HEK293 (cell line): ENCODE measurements around the gene PAX6.
A peak's percentile ranks its signal among the peaks of the same experiment; 100 is the strongest.

ENCODE experiments used
- CTCF ChIA-PET: fragments of 350-600 bp; formaldehyde crosslinking; extraction: SDS; loops from one replicate; lab custom pipeline; 2021; ENCODE audit warnings: antibody characterized with exemption; lab: Yijun Ruan, JAX
- POLR2A ChIA-PET: fragments of 300-600 bp; formaldehyde crosslinking; extraction: SDS; loops from one replicate; lab custom pipeline; 2020; ENCODE audit warnings: antibody characterized with exemption, inconsistent platforms; lab: Yijun Ruan, JAX
- H3K27ac ChIP-seq: fragments of 200-500 bp; sonication (Bioruptor generic); 2 replicates; pipeline ENCODE4 v1.5.1; 2014; ENCODE audit warnings: low read depth, low read length, control low read depth, inconsistent platforms; ENCODE audit errors: extremely low read depth
- H3K36me3 ChIP-seq, 2 experiments: fragments of 200-500 bp in 1 of 2; sonication (Bioruptor generic) in 1 of 2; 1 replicate in 1 of 2; 2 replicates in 1 of 2; pipeline ENCODE4 v1.5.1; 2014 to 2017; ENCODE audit warnings: inconsistent platforms in 2 of 2, low read length in 2 of 2; ENCODE audit not compliant: control insufficient read depth in 2 of 2, insufficient read depth in 1 of 2
- H3K4me1 ChIP-seq: fragments of 200-500 bp; sonication (Bioruptor generic); 2 replicates; pipeline ENCODE4 v1.5.1; 2014; ENCODE audit warnings: mild to moderate bottlenecking, low read length, inconsistent platforms; ENCODE audit not compliant: control insufficient read depth, insufficient read depth
- H3K4me3 ChIP-seq: 2 replicates; pipeline ENCODE4 v1.5.1; 2011; ENCODE audit warnings: low read depth, mild to moderate bottlenecking, control low read depth, low read length, moderate library complexity
- H3K9me3 ChIP-seq: fragments of 200-500 bp; sonication (Bioruptor generic); 2 replicates; pipeline ENCODE4 v1.5.1; 2014; ENCODE audit warnings: low read depth, low read length, inconsistent platforms; ENCODE audit not compliant: control insufficient read depth, insufficient read depth
- EGR2 ChIP-seq: fragments of 450-650 bp; formaldehyde crosslinking; IDR thresholded peaks from 2 replicates; pipeline ENCODE4 v1.5.1; 2016; ENCODE audit warnings: low read depth, missing biosample characterization, missing genetic modification characterization
- PRDM2 ChIP-seq: fragments of 450-650 bp; formaldehyde crosslinking; IDR thresholded peaks from 2 replicates; pipeline ENCODE4 v1.5.1; 2016; ENCODE audit warnings: missing biosample characterization, missing genetic modification characterization, borderline replicate concordance
- PRDM4 ChIP-seq: fragments of 450-650 bp; formaldehyde crosslinking; IDR thresholded peaks from 2 replicates; pipeline ENCODE4 v1.5.1; 2017; ENCODE audit warnings: missing biosample characterization, missing genetic modification characterization
- SP2 ChIP-seq: fragments of 450-650 bp; formaldehyde crosslinking; IDR thresholded peaks from 2 replicates; pipeline ENCODE4 v1.5.1; 2016; ENCODE audit warnings: missing biosample characterization, missing genetic modification characterization
- ZBTB1 ChIP-seq: fragments of 450-650 bp; formaldehyde crosslinking; IDR thresholded peaks from 2 replicates; pipeline ENCODE4 v1.5.1; 2016; ENCODE audit warnings: missing biosample characterization, missing genetic modification characterization
- ZBTB10 ChIP-seq: fragments of 450-650 bp; formaldehyde crosslinking; IDR thresholded peaks from 2 replicates; pipeline ENCODE4 v1.5.1; 2016; ENCODE audit warnings: missing biosample characterization, missing genetic modification characterization
- ZBTB17 ChIP-seq: fragments of 450-650 bp; formaldehyde crosslinking; IDR thresholded peaks from 2 replicates; pipeline ENCODE4 v1.5.1; 2016; ENCODE audit warnings: missing biosample characterization, missing genetic modification characterization
- ZIC2 ChIP-seq: fragments of 450-650 bp; formaldehyde crosslinking; IDR thresholded peaks from 2 replicates; pipeline ENCODE4 v1.5.1; 2016; ENCODE audit warnings: missing biosample characterization, missing genetic modification characterization
- ZNF155 ChIP-seq: fragments of 450-650 bp; formaldehyde crosslinking; IDR thresholded peaks from 2 replicates; pipeline ENCODE4 v1.5.1; 2016; ENCODE audit warnings: missing biosample characterization, missing genetic modification characterization
- ZNF169 ChIP-seq: fragments of 450-650 bp; formaldehyde crosslinking; IDR thresholded peaks from 2 replicates; pipeline ENCODE4 v1.5.1; 2016; ENCODE audit warnings: missing biosample characterization, missing genetic modification characterization
- ZNF202 ChIP-seq: fragments of 450-650 bp; formaldehyde crosslinking; IDR thresholded peaks from 2 replicates; pipeline ENCODE4 v1.5.1; 2016; ENCODE audit warnings: missing biosample characterization, missing genetic modification characterization, borderline replicate concordance
- ZNF248 ChIP-seq: fragments of 450-650 bp; formaldehyde crosslinking; IDR thresholded peaks from 2 replicates; pipeline ENCODE4 v1.5.1; 2017; ENCODE audit warnings: missing biosample characterization, missing genetic modification characterization
- ZNF274 ChIP-seq, 2 experiments: fragments of 200-500 bp in 1 of 2; fragments of 450-650 bp in 1 of 2; sonication (Bioruptor generic) in 1 of 2; formaldehyde crosslinking in 1 of 2; IDR thresholded peaks; 2 replicates each; pipeline versions ENCODE4 v1.5.1 to v1.6.1; 2014 to 2016; ENCODE audit warnings: borderline replicate concordance in 1 of 2, inconsistent platforms in 1 of 2, low read length in 1 of 2, missing biosample characterization in 1 of 2, missing genetic modification characterization in 1 of 2
- ZNF354C ChIP-seq: fragments of 450-650 bp; formaldehyde crosslinking; IDR thresholded peaks from 2 replicates; pipeline ENCODE4 v1.5.1; 2016; ENCODE audit warnings: missing biosample characterization, missing genetic modification characterization, low read depth, borderline replicate concordance
- ZNF423 ChIP-seq: fragments of 450-650 bp; formaldehyde crosslinking; IDR thresholded peaks from 2 replicates; pipeline ENCODE4 v1.5.1; 2016; ENCODE audit warnings: missing biosample characterization, missing genetic modification characterization
- ZNF48 ChIP-seq: fragments of 450-650 bp; formaldehyde crosslinking; IDR thresholded peaks from 2 replicates; pipeline ENCODE4 v1.5.1; 2016; ENCODE audit warnings: missing biosample characterization, missing genetic modification characterization
- ZNF514 ChIP-seq: fragments of 450-650 bp; formaldehyde crosslinking; IDR thresholded peaks from 2 replicates; pipeline ENCODE4 v1.5.1; 2016; ENCODE audit warnings: missing biosample characterization, missing genetic modification characterization
- ZNF654 ChIP-seq: fragments of 450-650 bp; formaldehyde crosslinking; IDR thresholded peaks from 2 replicates; pipeline ENCODE4 v1.5.1; 2016; ENCODE audit warnings: low read depth, missing biosample characterization, missing genetic modification characterization
- ZNF664 ChIP-seq: fragments of 450-650 bp; formaldehyde crosslinking; IDR thresholded peaks from 2 replicates; pipeline ENCODE4 v1.5.1; 2016; ENCODE audit warnings: missing biosample characterization, missing genetic modification characterization
- ZNF785 ChIP-seq: fragments of 450-650 bp; formaldehyde crosslinking; IDR thresholded peaks from 2 replicates; pipeline ENCODE4 v1.5.1; 2016; ENCODE audit warnings: missing biosample characterization, missing genetic modification characterization
- ZNF830 ChIP-seq: fragments of 450-650 bp; IDR thresholded peaks from 2 replicates; pipeline ENCODE4 v1.5.0; 2018; ENCODE audit warnings: missing biosample characterization, missing genetic modification characterization, low read depth, mild to moderate bottlenecking, moderate library complexity

Gene PAX6

GRCh38 chr11:31817621-31818424, 6.7 kb upstream of the PAX6 start (continued):
- TF ChIP-seq PRDM4 (tag by site-specific recombination) (no peak), ZNF274 (IDR thresholded peaks at IDR 0.05; ENCODE audit: low read length) (no peak), ZNF274 (tag by site-specific recombination; IDR thresholded peaks at IDR 0.05; ENCODE audit: borderline replicate concordance) (no peak)

GRCh38 chr11:31817054-31817620, 6.0 kb upstream of the PAX6 start:
- Histone ChIP-seq H3K9me3 (no peaks in the 10 kb centered on the region), H3K27ac (peak overlapping the region; percentile 54; the same call in 1 of the 2 replicates), H3K4me1 (no peaks in the 10 kb centered on the region), H3K36me3 (no peaks in the 10 kb centered on the region), H3K4me3 (peak overlapping the region; percentile 45)
- ChIA-PET POLR2A (interaction anchor here (0.8 to 1.1 kb wide), 4 partner anchors 10 to 65 kb away, joined by 3 to 8 read pairs (median 4); no protein-coding TSS in a partner anchor), CTCF (interaction anchor here (0.7 to 1.2 kb wide), 5 partner anchors 53 to 187 kb away, joined by 3 to 5 read pairs (median 4); no protein-coding TSS in a partner anchor)
- TF ChIP-seq ZNF654 = no peak
- no peak for TF ChIP-seq ZNF664 (tag by site-specific recombination)
- no peak for TF ChIP-seq ZNF248 (tag by site-specific recombination)
- TF ChIP-seq ZNF514 = no peak
- no peak for TF ChIP-seq ZBTB17 (tag by site-specific recombination)
- no peak for TF ChIP-seq ZNF155 (tag by site-specific recombination)
- TF ChIP-seq ZNF830 (tag by site-specific recombination) = no peak
- TF ChIP-seq SP2 (tag by site-specific recombination) = no peak
- TF ChIP-seq ZIC2 (tag by site-specific recombination) = peak; percentile 17
- no peak for TF ChIP-seq ZNF202 (tag by site-specific recombination)
- TF ChIP-seq ZNF354C (tag by site-specific recombination) = no peak
- no peak for TF ChIP-seq ZNF423 (tag by site-specific recombination)
- TF ChIP-seq ZBTB10 (tag by site-specific recombination) = no peak; the same call in 1 of the 2 replicates
- TF ChIP-seq ZNF48 (tag by site-specific recombination) = no peak
- TF ChIP-seq ZBTB1 (tag by site-specific recombination) = no peak
- TF ChIP-seq PRDM2 = no peak
- no peak for TF ChIP-seq ZNF169 (tag by site-specific recombination)
- no peak for TF ChIP-seq EGR2 (tag by site-specific recombination)
- TF ChIP-seq ZNF274 (IDR thresholded peaks at IDR 0.05; ENCODE audit: low read length) = no peak
- no peak for TF ChIP-seq ZNF274 (tag by site-specific recombination; IDR thresholded peaks at IDR 0.05; ENCODE audit: borderline replicate concordance)
- no peak for TF ChIP-seq ZNF785 (tag by site-specific recombination)
